GM10847 (cell line): ENCODE measurements around the gene GNPDA1.

ENCODE experiments used
- POLR2A ChIP-seq: IDR thresholded peaks from 2 replicates; pipeline ENCODE4 v1.6.1; 2011; ENCODE audit not compliant: insufficient read length; ENCODE audit errors: extremely low read depth

Gene GNPDA1

DNA sequence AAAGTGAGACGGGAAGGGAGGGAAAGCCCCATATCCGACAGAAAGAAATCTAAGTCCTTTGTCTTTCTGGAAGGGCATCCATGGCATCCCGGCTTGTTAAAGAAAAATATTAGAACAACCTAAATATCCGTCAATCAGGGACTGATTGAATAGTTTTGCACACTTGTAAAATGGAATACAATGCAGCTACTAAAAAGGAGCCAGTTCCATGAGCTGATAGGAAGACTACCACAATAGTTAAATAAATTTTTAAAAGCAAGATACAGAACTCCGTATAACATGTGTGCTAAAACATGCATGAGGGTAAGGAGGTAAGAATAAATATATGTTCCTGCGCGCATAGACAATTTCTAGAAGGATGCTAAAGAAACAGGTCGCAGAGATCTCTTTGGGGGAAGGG, 12.8 kb upstream of the GNPDA1 start:
- no peak for TF ChIP-seq POLR2A

DNA sequence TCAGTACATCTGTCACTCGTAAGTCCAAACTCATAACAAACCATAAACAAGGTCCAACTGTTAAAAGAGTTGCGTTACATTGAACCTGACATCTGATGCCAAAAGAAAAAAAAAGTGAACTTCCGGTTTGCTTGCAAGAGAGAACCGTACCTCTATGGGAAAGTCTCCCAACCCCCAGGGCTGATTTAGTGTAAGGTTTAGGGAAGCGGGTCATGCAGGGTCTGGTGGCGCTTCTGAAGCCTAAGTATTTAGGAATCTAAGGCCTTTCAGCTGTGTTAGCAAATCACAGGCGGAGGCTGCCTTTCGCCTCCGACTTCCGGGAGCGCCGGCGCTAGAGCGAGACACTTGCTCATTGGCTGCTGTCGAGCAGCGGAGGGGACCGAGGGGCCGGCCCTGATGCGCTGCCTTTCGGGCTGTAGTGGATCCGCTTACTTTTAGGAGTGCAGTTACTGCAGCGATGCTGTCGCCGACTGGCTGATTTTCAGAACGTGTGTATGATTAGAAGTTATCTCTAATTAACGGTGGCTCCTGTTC, 12.0 kb upstream of the GNPDA1 start:
- no peak for TF ChIP-seq POLR2A

DNA sequence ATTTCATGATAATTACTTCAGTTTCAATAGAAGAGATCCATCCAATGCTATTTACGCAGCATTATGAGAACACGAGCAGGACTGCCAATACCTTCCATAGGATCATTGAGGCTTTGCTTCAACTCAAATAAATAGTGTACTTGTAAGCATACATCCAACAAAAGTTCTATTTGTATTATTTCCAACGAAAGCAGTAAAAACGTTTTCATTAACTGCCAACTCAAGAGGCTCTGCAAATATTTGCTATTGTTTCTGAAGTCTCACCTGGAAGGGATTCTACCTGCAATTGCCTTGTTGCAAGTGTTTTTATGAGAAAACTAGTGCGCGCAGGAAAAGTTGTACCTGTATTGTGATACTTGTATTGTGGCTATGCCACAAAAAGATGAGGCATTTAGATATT, 11.0 kb upstream of the GNPDA1 start:
- no peak for TF ChIP-seq POLR2A

DNA sequence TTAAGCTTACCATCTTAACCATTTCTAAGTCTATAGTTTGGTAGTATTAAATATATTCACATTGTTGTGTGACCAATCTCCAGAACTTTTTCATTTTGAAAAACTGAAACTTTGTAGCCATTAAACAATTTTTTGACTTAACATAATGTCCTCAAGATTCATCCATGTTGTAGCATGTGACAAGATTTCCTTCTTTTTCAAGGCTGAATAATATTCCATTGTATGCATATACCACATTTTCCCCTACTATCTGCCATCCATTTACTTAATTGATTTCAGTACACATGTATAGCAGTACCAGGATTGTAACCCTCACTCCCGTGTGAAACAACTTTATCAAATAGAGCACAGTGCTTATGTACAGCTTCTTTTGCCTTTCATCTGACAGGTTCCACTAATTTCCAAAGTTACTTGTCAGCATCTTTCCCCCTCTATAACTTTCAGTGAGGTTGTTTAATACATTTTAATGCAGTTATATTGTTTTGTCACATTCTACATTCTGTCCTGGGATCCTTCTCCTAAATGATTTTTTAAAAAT, 7.4 kb upstream of the GNPDA1 start:
- no peak for TF ChIP-seq POLR2A

DNA sequence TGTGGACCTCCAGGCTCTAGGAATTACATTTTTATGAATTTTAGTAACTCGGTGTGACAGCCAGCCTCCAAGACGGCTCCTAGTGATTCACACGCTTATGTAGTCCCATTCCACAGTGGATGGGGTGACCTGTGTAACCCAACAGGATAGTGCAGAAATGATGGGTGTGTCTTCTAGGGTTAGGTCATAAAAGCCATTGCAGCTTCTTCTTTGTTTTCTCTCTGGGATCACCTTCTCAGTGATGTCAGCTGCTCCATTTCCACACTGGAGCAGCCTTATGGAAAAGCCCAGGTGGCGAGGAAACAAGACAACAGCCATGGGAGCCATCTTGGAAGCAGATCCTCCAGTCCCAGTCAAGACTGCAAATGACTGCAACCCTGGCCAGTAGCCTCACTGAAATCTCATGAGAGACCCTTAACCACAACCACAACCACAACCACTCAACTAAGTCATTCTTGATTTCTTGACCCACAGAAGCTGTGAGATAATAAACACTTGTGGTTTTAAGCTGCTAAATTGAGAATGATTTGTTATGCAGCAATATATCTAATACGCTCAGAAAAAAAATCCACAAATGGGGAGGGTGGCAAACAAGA, 5.1 kb upstream of the GNPDA1 start:
- TF ChIP-seq POLR2A, result no peak

DNA sequence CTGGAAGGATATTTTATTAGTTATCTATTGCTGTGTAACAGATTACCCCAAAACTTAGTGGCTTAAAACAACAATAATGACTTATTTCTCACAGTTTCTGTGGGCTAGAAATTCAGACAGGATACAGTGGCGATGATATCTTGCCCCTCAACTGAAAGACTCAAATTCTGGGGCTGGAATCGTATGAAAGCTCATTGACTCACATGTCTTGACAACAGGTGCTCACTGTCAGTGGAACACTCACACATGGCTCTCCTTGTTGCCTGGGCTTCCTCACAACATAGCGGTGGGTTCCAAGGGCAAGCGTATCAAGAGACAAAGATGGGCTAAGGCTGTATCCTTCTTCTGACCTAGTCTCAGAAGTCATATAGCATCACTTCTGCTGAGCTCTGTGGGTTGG, 3.7 kb upstream of the GNPDA1 start:
- TF ChIP-seq POLR2A, result no peak

DNA sequence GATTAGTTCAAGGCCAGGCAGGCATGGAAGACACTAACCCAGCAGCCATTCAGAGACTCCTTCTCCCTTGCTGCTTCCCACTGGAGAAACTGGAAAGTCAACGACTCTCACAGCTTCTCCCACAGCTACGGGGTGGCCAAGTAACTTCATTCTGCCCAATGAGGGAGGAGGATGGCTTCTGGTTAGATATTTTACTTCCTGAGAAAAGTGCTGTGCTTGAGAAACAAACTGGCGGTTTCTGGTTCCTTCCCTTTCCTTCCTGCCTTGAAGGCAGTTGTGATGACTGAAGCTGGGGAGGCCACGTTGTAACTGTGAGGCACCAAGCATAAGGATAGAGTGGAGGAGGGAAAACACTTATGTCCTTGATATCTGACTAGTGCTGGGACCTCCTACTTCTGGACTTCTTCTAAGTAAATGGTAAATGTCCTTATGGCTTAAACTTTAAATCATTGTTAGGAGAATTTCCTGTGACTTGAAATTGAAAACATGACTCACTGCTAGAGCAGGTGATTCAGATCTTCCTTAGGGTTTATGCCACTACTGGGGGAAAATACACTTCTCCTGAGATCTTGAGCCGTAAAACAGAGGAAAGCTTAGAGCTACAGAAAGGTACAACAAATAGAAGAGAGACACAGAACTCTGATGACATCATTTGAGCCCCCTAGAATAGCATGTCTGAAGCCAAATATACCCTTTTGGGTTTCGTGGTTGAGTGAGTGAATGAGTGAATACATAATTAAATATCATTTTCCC, 3.1 kb upstream of the GNPDA1 start:
- no peak for TF ChIP-seq POLR2A

DNA sequence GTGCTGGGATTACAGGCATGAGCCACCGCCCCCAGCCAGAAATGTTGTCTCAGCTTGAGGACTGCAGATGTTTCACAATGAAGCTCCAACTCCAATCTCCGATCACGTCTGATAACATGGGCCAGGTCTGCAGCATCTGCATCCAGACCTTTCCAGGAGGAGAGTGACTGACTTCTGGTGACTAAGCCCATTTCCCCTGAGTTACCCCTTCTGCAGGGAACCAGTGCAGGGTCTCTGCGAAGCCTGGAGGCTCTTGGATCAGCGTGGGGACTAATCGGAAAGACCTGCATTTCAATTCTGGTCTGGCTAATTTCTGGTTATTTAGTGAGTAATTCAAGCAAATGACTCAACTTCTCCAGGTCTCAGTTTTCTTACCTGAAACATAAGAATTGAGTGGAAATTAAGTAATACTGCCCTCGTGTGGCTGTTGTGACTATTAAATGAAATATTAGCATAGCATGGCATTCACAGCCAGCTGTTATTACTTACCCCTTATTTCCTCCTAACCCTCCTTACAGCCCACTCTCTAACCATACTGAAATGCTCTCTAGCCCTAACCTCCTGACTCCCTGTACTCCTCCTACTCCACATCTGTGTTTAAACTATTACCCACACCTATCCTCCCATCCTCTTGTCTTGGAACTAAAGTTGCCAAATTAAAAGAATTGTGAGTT, 2.2 kb upstream of the GNPDA1 start:
- TF ChIP-seq POLR2A, result no peak

DNA sequence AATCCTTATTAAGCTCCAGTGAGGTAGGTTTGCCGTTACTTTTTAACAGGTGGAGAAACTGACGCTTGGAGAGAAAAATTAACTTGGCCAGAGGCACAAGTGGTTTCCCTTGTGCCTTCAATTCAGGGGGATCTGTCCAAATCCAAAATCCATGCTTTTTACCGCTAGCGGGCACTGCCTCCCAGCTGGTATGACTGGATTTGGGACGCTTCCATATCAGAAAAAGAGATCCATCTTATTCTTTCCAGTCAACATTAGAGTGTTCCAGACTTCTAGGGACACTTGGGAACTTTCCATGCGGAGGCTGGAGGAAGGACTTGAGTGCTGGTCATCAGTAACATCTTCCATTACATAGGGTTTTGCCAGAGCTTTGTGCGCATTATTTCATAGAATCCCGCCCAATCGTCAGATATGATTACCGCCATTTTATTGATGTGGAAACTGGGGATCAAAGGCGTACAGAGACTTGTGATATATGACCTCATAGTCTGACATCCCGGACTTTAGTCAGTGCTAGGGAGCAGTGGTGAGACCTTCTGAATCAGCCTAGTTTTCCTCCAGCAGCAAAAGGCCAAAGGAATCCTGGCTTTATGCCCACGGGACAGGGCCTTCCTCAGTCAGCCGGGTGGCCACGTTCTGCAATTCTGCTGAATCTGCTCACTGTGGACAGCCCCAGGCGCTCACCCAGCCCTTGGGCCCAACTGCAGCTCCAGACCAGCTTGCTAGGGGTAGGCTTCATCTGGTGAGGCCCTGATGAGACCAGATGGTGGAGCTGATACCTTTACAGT, 1.1 kb upstream of the GNPDA1 start:
- TF ChIP-seq POLR2A, result no peak

DNA sequence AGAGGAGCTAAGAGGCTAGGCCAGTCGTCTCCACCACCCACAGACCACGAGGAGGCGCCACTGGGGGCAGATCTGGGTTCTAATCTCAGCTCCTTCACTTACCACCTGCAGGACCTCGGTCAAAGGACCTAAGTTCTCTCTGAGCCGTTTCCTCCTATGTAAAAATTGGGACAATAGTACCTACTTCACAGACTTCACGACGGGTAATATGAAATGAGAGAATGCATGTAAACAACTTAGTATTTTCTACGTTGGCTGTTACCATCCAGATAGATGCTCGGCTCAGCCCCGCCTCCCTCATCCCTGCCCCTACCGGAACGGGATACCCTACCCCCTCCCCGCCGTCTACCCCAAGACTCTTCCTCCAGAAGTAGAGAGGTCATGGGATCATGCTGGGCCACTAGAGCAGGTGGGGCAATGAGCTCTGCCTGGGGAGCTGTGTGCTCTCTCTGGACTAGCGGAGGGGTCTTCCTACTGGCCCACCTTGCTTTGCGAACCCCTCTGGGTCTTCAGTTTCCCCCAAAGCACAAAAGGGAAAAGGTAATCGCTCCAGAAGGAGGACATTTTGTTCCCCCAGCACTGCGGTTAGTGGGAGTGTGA, 541 bp downstream of the GNPDA1 start:
- TF ChIP-seq POLR2A, result no peak

DNA sequence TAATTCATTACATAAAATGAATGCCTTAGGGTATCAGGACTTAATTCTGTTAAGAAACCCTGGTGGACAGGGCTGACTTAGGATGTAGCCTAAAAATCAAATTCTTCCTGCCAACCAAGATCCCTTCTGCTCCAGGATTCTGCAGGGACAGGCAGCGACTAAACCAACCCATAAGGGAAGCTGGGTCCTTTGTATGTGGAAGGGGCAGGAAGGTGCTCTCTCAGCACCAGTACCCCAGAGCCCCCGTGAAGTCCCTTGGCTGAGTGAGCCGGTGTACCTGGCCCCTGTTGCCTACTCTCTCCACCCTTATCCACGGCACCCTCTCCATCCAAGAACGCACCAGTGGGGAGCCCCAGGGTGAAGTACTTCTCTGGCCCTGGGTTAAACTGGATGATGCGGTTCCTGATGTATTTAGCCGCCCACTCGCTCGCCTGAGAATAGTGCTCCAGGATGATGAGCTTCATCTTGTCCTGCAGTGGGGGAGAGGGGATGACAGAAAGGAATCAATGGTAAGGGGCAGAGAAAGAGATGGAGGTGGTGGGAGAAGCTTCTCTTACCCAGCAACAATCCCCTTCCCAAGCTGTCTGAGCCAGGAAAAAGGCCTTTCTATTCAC, 1.1 kb downstream of the GNPDA1 start:
- TF ChIP-seq POLR2A, result no peak

DNA sequence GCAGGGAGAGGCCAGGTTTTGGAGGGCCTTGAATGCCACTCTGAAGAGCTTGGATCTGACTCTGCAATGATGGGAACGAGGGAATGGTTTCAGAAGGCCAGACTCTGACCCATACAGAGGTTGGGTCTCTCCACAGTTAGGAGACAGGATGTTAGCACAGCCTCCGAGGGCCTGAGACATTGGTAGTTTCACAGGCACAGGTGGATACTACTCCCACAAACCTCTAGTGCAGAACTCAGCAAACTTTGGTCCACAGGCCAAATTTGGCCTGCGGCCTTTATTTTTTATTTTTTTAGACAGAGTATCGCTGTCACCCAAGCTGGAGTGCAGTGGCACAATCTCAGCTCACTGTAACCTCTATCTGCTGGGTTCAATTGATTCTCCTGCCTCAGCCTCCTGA, 2.9 kb downstream of the GNPDA1 start:
- no peak for TF ChIP-seq POLR2A

DNA sequence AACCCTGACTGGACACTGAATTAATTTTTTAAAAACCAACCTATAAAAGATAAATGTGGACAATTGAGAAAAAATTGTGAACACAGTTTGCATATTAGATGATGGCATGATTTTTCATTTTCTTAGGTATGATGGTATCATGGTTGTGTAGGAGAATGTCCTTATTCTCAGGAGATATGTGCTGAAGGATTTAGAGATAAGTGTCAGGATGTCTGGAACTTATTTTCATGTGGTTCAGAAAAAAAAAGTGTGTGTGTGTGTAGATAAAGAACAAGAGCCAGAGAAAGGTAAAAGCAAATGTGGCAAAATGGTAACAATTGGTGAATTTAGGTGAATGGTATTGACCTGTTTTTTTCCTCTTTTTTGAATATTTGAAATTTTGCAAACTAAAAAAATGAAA, 4.0 kb downstream of the GNPDA1 start:
- no peak for TF ChIP-seq POLR2A

DNA sequence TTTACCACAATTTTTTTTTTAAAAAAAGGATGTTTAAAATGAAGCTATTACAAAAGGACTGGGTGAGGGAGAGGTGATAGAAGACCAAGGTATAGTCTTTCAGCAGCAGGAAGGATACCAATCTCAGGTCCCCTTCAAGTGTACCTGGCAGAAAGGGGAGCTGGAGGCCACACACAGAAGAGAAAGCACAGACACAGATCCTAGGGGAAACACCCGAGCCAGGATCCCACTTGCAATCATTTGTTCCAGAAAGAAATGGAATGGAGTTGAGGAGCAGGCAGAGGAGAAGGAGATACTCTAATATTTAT, 5.6 kb downstream of the GNPDA1 start:
- no peak for TF ChIP-seq POLR2A

DNA sequence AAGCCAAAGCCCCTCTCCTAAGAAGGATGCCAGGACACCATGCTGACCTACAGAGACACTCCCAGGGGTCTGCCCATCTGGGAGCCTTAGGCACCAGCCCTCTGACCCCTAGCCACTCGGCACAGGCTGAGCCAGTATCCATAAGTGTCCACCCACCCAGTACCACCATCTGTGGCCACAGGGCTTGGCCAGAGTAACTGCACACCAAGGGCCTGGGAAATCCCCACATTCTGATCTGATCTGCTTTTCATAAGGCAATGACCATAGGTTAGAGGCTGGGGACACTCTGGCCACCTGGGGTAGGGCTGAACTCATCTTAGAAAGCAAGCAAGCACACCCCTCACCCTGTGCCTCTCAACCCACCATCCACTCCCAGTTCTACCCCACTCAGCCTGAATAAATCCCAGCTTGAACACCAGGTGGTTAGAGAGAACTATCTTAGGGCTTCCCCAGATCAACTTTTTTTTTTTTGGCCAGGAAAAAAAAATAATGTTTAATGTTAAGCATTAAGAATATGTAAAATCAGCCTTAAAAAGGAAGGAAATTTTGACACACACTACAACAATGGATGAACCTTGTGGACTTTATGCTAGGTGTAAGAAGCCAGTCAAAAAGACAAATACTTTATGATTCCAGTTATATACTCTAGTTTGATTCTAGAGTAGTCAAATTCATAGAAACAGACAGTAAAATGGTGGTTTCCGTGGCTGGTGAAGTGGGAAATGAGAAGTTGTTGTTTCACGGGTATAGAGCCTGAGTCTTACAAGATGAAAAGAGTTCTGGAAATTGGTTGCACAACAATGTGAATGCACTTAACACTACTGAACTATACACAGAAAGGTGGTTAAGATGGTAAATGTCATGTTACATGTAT, 6.2 kb downstream of the GNPDA1 start:
- TF ChIP-seq POLR2A, result no peak
